Measurements from ENCODE around the gene LAMA3. TPM values are rescaled to one million over a fixed set of nuclear protein-coding genes. Genes with fewer than 3 reads are reported as not detected.
A peak's percentile ranks its signal among the peaks of the same experiment; 100 is the strongest.

LAMA3 gene
- total and polyA plus RNA-seq, 8 donors = 4.3 to 182 (median 26.6) TPM

DNA sequence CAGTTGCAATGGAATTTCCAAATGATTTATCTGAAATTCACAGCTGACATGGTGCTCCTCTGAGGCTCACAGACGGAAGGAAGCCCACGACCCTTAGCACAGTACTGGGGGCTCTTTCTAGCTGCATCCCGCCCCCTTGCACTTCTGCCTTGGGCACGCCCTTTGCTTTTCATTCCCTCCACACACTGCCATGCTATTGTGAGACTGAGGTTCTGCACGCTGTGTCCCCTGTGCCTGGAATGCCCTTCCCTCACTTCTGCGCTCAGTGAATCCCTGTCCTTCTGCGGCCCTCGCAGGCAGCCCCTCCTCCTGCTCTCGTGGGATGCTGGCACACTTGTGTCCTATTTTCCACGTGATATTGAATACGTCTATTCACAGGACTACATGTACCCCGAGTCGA is 189.9 kb downstream of the LAMA3 start:
- DNase-seq = no peak
- Histone ChIP-seq H3K27ac (no peak overlapping the region), H3K9me3 (no peaks in the 10 kb centered on the region), H3K36me3 (peaks cover 0 to 34% (median 11%) of the 10 kb centered on the region in 4 donors), H3K4me3 (no peak overlapping the region), H3K4me1 (peaks cover 0 to 21% (median 5%) of the 10 kb centered on the region in 4 donors), H3K27me3 (no peaks in the 10 kb centered on the region)
- WGBS, 5 donors = 80 to 93% (median 90%) methylated on average over 13 of the region's 13 CpGs
- intact Hi-C loops (cut with DNase I; ENCODE audit: low total_unique reads) = no loop called here
- TF ChIP-seq, protein P1, sequence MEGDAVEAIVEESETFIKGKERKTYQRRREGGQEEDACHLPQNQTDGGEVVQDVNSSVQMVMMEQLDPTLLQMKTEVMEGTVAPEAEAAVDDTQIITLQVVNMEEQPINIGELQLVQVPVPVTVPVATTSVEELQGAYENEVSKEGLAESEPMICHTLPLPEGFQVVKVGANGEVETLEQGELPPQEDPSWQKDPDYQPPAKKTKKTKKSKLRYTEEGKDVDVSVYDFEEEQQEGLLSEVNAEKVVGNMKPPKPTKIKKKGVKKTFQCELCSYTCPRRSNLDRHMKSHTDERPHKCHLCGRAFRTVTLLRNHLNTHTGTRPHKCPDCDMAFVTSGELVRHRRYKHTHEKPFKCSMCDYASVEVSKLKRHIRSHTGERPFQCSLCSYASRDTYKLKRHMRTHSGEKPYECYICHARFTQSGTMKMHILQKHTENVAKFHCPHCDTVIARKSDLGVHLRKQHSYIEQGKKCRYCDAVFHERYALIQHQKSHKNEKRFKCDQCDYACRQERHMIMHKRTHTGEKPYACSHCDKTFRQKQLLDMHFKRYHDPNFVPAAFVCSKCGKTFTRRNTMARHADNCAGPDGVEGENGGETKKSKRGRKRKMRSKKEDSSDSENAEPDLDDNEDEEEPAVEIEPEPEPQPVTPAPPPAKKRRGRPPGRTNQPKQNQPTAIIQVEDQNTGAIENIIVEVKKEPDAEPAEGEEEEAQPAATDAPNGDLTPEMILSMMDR (IDR thresholded peaks at IDR 0.05) = no peak
- TF ChIP-seq EP300 (IDR thresholded peaks at IDR 0.05) (no peak), POLR2AphosphoS5 (IDR thresholded peaks at IDR 0.05) (no peak), POLR2A (IDR thresholded peaks at IDR 0.05) (no peak)

DNA sequence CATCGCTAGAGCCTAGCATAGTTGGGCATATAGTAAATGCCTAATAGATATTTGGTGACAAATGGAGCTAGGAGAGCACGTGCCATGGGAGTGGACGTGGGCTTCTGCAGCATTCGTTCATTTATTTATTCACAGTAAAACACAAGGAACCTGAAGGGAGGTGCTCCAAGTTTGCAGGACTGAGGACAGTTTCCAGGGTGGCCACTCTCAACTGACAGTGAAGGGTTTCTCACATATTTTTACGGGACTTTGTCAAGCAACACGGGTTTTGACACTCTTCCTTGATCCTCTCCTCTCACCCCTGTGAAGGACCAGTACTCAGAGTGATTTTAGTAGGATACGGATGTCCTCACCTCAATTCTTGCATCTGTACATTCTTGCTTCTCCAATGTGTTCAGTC is 190.3 kb downstream of the LAMA3 start:
- intact Hi-C loops (cut with DNase I; ENCODE audit: low total_unique reads) = no loop called here
- H3K27me3 ChIP-seq = no peaks in the 10 kb centered on the region
- no peak for DNase-seq
- WGBS, 5 donors = 85 to 95% (median 91%) methylated on average over 7 of the region's 7 CpGs
- peaks cover 0 to 34% (median 11%) of the 10 kb centered on the region in 4 donors for H3K36me3 ChIP-seq
- TF ChIP-seq POLR2A (IDR thresholded peaks at IDR 0.05) = no peak
- no peak for TF ChIP-seq EP300 (IDR thresholded peaks at IDR 0.05)
- H3K27ac ChIP-seq = no peak overlapping the region
- H3K4me1 ChIP-seq = peaks cover 2 to 25% (median 7%) of the 10 kb centered on the region in 4 donors
- H3K9me3 ChIP-seq = no peaks in the 10 kb centered on the region
- no peak overlapping the region for H3K4me3 ChIP-seq

DNA sequence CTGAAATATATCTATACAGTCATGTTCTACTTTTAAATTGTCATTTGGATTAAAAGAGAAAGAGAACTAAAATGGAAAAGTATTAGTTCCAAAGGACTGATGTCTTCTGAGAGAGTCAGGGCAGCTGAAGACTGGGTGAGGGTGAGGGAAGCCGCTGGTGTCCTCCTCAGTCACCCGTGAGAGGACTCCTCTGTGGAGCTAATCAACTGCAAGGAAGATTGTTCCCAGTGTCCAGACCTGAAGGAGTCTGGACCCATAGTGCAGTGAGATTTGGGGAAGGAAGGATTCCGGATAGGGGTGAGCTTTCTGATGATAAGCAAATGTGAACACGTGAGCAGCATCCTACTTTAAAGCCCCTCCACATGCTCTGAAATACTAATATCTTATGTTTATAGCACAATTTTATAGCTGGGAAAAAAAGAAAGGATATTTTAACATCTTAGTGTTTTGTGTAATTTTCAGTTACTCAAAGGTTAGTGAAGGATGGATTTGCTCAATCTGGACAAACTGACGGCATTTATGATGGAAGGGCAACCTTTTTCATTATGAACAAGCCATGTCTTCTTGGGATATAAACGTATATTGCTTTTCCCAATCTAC is 190.8 kb downstream of the LAMA3 start:
- DNase-seq = no peak
- intact Hi-C loops (cut with DNase I; ENCODE audit: low total_unique reads) = no loop called here
- WGBS, 5 donors = 92 to 97% (median 95%) methylated on average over 6 of the region's 6 CpGs
- Histone ChIP-seq H3K36me3 (peaks cover 0 to 34% (median 11%) of the 10 kb centered on the region in 4 donors), H3K9me3 (no peaks in the 10 kb centered on the region), H3K4me3 (no peak overlapping the region), H3K4me1 (peaks cover 5 to 31% (median 11%) of the 10 kb centered on the region in 4 donors), H3K27ac (no peak overlapping the region), H3K27me3 (no peaks in the 10 kb centered on the region)
- TF ChIP-seq POLR2A (IDR thresholded peaks at IDR 0.05) = no peak
- no peak for TF ChIP-seq POLR2AphosphoS5 (IDR thresholded peaks at IDR 0.05)
- TF ChIP-seq EP300 (IDR thresholded peaks at IDR 0.05) = no peak
- TF ChIP-seq, protein P1 (IDR thresholded peaks at IDR 0.05) = no peak

DNA sequence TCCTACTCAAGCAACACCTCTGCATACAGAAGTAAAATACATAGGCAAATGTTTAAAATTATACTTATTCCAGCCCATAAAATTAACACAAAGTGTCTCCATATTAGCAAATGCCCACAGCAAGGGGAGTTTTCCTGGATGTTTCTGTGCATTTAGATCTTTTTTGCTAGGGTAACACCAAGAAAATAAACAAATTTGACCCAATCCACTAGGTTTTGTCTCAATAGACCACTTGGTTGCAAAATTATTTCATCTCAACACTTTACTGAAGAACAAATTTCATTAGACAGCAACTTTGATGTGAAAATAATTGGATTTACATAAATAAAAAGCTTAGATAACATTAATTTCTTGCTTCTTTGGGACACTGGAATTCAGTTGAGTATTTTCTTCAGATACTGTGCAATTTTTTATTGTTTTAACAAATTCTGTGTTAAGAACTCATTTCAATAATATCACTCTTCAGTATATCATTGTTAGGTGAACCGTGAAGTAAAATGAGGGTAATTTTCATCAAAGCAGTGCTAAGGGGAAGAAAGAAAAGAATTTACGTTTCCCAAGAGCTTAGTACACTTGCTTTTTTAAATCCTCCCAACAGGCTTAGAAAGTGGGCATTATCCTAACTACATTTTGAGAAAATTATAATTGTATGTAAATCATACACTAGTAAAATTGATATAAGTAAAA is 191.8 kb downstream of the LAMA3 start:
- TF ChIP-seq POLR2A (IDR thresholded peaks at IDR 0.05) = no peak
- TF ChIP-seq POLR2AphosphoS5 (IDR thresholded peaks at IDR 0.05) = no peak
- TF ChIP-seq EP300 (IDR thresholded peaks at IDR 0.05) = no peak
- TF ChIP-seq, protein P1 (IDR thresholded peaks at IDR 0.05) = no peak
- peaks cover 0 to 31% (median 10%) of the 10 kb centered on the region in 4 donors for H3K36me3 ChIP-seq
- intact Hi-C loops (cut with DNase I; ENCODE audit: low total_unique reads) = no loop called here
- H3K27ac ChIP-seq = peak overlapping the region in 1 of 5 donors; percentile 34
- no peak for DNase-seq
- no peaks in the 10 kb centered on the region for H3K27me3 ChIP-seq
- H3K9me3 ChIP-seq = no peaks in the 10 kb centered on the region
- no peak overlapping the region for H3K4me3 ChIP-seq
- 84 to 96% (median 90%) methylated on average over 2 of the region's 2 CpGs for WGBS, 5 donors
- peaks cover 5 to 41% (median 16%) of the 10 kb centered on the region in 4 donors for H3K4me1 ChIP-seq
